Neutrophil (primary cell): ENCODE measurements around the gene TAOK1.
"Not testable (repeated sequence)": the region's sequence is repeated elsewhere in the genome, so short reads cannot be mapped to it uniquely, and the experiment has no call there.

Experiments
- H3K27ac ChIP-seq: fragments of 200-600 bp; sonication (generic); 2 replicates; pipeline ENCODE4 v1.5.1; 2016; ENCODE audit warnings: mild to moderate bottlenecking, moderate library complexity
- H3K27me3 ChIP-seq: fragments of 200-600 bp; sonication (generic); 2 replicates; pipeline ENCODE4 v1.6.0; 2016; ENCODE audit warnings: mild to moderate bottlenecking
- H3K36me3 ChIP-seq: fragments of 200-600 bp; sonication (generic); 2 replicates; pipeline ENCODE4 v1.5.1; 2017
- H3K4me1 ChIP-seq, 2 experiments: fragments of 200-600 bp in 1 of 2; sonication (generic) in 1 of 2; 1 replicate in 1 of 2; 2 replicates in 1 of 2; pipeline versions ENCODE4 v1.5.1 to v1.6.1; 2013 to 2016; ENCODE audit warnings: low read depth in 1 of 2, low read length in 1 of 2, mild to moderate bottlenecking in 1 of 2, moderate library complexity in 1 of 2; ENCODE audit not compliant: control insufficient read depth in 1 of 2, insufficient read depth in 1 of 2
- H3K4me3 ChIP-seq, 2 experiments: fragments of 200-600 bp in 1 of 2; sonication (generic) in 1 of 2; 1 replicate in 1 of 2; 2 replicates in 1 of 2; pipeline ENCODE4 v1.5.1; 2013 to 2016; ENCODE audit warnings: low read depth in 1 of 2, low read length in 1 of 2, mild to moderate bottlenecking in 1 of 2, moderate library complexity in 1 of 2
- H3K9me3 ChIP-seq: fragments of 200-600 bp; sonication (generic); 2 replicates; pipeline ENCODE4 v1.5.1; 2016
- CTCF ChIP-seq: fragments of 200-600 bp; sonication (generic); IDR thresholded peaks from 2 replicates; pipeline ENCODE4 v1.5.1; 2016; ENCODE audit warnings: antibody characterized with exemption

The TAOK1 gene

GRCh38 chr17:29469276-29469675, 79.1 kb downstream of the TAOK1 start:
- H3K36me3 ChIP-seq, result peaks cover 65% of the 10 kb centered on the region
- H3K4me1 ChIP-seq, result no peaks in the 10 kb centered on the region
- H3K27me3 ChIP-seq, result no peaks in the 10 kb centered on the region
- TF ChIP-seq CTCF, result no peak
- H3K9me3 ChIP-seq, result no peaks in the 10 kb centered on the region
- no peak overlapping the region for H3K4me3 ChIP-seq
- no peak overlapping the region for H3K27ac ChIP-seq

- H3K27ac ChIP-seq, H3K27me3 ChIP-seq, H3K9me3 ChIP-seq, H3K4me1 ChIP-seq, H3K4me3 ChIP-seq: not testable (repeated sequence)
- H3K36me3 ChIP-seq, result peaks cover 64% of the 10 kb centered on the region
Observed at GRCh38 chr17:29473437-29473836, 83.3 kb downstream of the TAOK1 start.

GRCh38 chr17:29474297-29474696, 84.1 kb downstream of the TAOK1 start:
- Histone ChIP-seq H3K4me1 (no peaks in the 10 kb centered on the region), H3K4me3 (no peak overlapping the region), H3K36me3 (peaks cover 65% of the 10 kb centered on the region), H3K27me3 (no peaks in the 10 kb centered on the region), H3K27ac (no peak overlapping the region), H3K9me3 (no peaks in the 10 kb centered on the region)
- no peak for TF ChIP-seq CTCF

GRCh38 chr17:29475891-29476290, 85.7 kb downstream of the TAOK1 start:
- Histone ChIP-seq H3K4me3 (no peak overlapping the region), H3K27ac (no peak overlapping the region), H3K9me3 (no peaks in the 10 kb centered on the region), H3K27me3 (no peaks in the 10 kb centered on the region), H3K4me1 (no peaks in the 10 kb centered on the region), H3K36me3 (peaks cover 61% of the 10 kb centered on the region)
- no peak for TF ChIP-seq CTCF

GRCh38 chr17:29480249-29480928, 90.2 kb downstream of the TAOK1 start:
- H3K27ac ChIP-seq, H3K9me3 ChIP-seq, H3K27me3 ChIP-seq, H3K4me1 ChIP-seq, H3K4me3 ChIP-seq: not testable (repeated sequence)
- peaks cover 65% of the 10 kb centered on the region for H3K36me3 ChIP-seq

GRCh38 chr17:29483503-29483902, 93.3 kb downstream of the TAOK1 start:
- H3K36me3 ChIP-seq, result peaks cover 76% of the 10 kb centered on the region
- H3K27me3 ChIP-seq, result no peaks in the 10 kb centered on the region
- no peak for TF ChIP-seq CTCF
- no peaks in the 10 kb centered on the region for H3K9me3 ChIP-seq
- no peaks in the 10 kb centered on the region for H3K4me1 ChIP-seq
- H3K27ac ChIP-seq, result no peak overlapping the region
- no peak overlapping the region for H3K4me3 ChIP-seq
